GOT3 (cell line): ENCODE results near the gene ARPC2.
"Not testable (repeated sequence)": the region's sequence is repeated elsewhere in the genome, so short reads cannot be mapped to it uniquely, and the experiment has no call there.

Source experiments
- DNase-seq: peaks from one replicate; lab custom pipeline; 2025; ENCODE audit warnings: mixed read lengths; lab: John Stamatoyannopoulos, UW

Gene ARPC2

GRCh38 chr2:218270721-218271486 is 53.9 kb downstream of the ARPC2 start:
- no peak for DNase-seq

- no peak for DNase-seq
These were observed 54.5 kb downstream of the ARPC2 start for GRCh38 chr2:218271487-218271797.

GRCh38 chr2:218271865-218272530 is 55.0 kb downstream of the ARPC2 start:
- DNase-seq = no peak

GRCh38 chr2:218272531-218273212 is 55.7 kb downstream of the ARPC2 start:
- DNase-seq = peak; percentile 63

- DNase-seq = not testable (repeated sequence)
These were observed 56.4 kb downstream of the ARPC2 start for GRCh38 chr2:218273214-218273907.

GRCh38 chr2:218273908-218274249 is 56.9 kb downstream of the ARPC2 start:
- DNase-seq = no peak

GRCh38 chr2:218274586-218274985 is 57.6 kb downstream of the ARPC2 start:
- DNase-seq = no peak

- DNase-seq = no peak
These were observed 58.5 kb downstream of the ARPC2 start for GRCh38 chr2:218275371-218276072.

GRCh38 chr2:218276986-218277755 is 60.2 kb downstream of the ARPC2 start:
- DNase-seq = no peak

- no peak for DNase-seq
These were observed 60.9 kb downstream of the ARPC2 start for GRCh38 chr2:218277921-218278320.

GRCh38 chr2:218278531-218279360 is 61.8 kb downstream of the ARPC2 start:
- no peak for DNase-seq

GRCh38 chr2:218280260-218280870 is 63.4 kb downstream of the ARPC2 start:
- no peak for DNase-seq

GRCh38 chr2:218281449-218281848 is 64.5 kb downstream of the ARPC2 start:
- DNase-seq = no peak

- DNase-seq = no peak
These were observed 65.4 kb downstream of the ARPC2 start for GRCh38 chr2:218282173-218282991.

- DNase-seq = peak; percentile 17
These were observed 67.3 kb downstream of the ARPC2 start for GRCh38 chr2:218284106-218284811.

- DNase-seq = peak; percentile 23
These were observed 68.6 kb downstream of the ARPC2 start for GRCh38 chr2:218285604-218286003.

- peak; percentile 50 for DNase-seq
These were observed 69.8 kb downstream of the ARPC2 start for GRCh38 chr2:218286570-218287459.
